Measurements from ENCODE around the gene PILRA. TPM values are rescaled to one million over a fixed set of nuclear protein-coding genes. Genes with fewer than 3 reads are reported as not detected.
A peak's percentile ranks its signal among the peaks of the same experiment; 100 is the strongest.

The PILRA gene
- total RNA-seq, 1 experiment from 2014 or later, result 1.8 TPM

DNA sequence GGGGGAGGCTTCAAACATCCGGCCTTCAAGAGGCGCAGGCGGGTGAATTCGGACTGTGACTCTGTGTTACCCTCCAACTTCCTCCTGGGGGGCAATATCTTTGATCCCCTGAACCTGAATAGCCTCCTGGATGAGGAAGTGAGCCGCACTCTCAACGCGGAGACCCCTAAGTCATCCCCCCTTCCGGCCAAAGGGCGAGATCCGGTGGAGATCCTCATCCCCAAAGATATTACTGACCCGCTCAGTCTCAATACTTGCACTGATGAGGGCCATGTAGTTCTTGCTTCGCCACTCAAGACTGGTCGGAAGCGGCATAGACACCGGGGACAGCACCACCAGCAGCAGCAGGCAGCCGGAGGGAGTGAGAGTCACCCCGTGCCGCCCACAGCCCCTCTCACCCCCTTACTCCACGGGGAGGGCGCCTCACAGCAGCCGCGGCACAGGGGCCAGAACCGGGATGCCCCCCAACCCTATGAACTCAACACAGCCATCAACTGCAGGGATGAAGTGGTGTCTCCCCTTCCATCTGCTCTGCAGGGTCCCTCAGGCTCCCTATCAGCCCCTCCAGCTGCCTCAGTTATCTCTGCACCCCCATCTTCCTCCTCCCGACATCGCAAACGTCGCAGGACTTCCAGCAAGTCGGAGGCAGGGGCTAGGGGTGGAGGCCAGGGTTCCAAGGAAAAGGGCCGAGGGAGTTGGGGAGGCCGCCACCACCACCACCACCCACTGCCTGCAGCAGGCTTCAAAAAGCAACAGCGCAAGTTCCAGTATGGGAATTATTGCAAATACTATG is 57.4 kb downstream of the PILRA start (continued):
- TF ChIP-seq ZNF232 (CRISPR knock-in tag; IDR thresholded peaks at IDR 0.05) (no peak), KAT7 (CRISPR knock-in tag; IDR thresholded peaks at IDR 0.05; ENCODE audit: borderline replicate concordance) (no peak)

- 0 out of 2 replicates have a peak, but pooled peaks have one; percentile 25 for TF ChIP-seq FOXP1 (CRISPR knock-in tag; IDR thresholded peaks at IDR 0.05; ENCODE audit: borderline replicate concordance)
- TF ChIP-seq MLX (CRISPR knock-in tag; IDR thresholded peaks at IDR 0.05), result no peak
- no peak for TF ChIP-seq ZNF232 (CRISPR knock-in tag; IDR thresholded peaks at IDR 0.05)
- no peak for TF ChIP-seq CREM (CRISPR knock-in tag; IDR thresholded peaks at IDR 0.05)
- no peak for TF ChIP-seq JAZF1 (CRISPR knock-in tag; IDR thresholded peaks at IDR 0.05)
- TF ChIP-seq JUN (CRISPR knock-in tag; IDR thresholded peaks at IDR 0.05), result no peak
- Mint-ChIP-seq H3K27me3 (ENCODE audit: low read depth) (peaks cover 23% of the 10 kb centered on the region), H3K4me1 (peaks cover 36% of the 10 kb centered on the region), H3K36me3 (peaks cover 33% of the 10 kb centered on the region), H3K27ac (peak overlapping the region; percentile 92), H3K4me3 (peak overlapping the region; percentile 77), H3K9me3 (peaks cover 4% of the 10 kb centered on the region; the same call in 1 of the 2 replicates)
- ChIA-PET POLR2A (interaction anchor here (0.6 kb wide), 1 partner anchor 16 kb away, joined by 3 read pairs; no protein-coding TSS in a partner anchor), CTCF (no interaction called here)
- ATAC-seq (no peak), DNase-seq (ENCODE audit: low spot score) (no peak)
Measured at GRCh38 chr7:100431286-100431735, 58.0 kb downstream of the PILRA start.

- DNase-seq (ENCODE audit: low spot score) (no peak), ATAC-seq (no peak)
- ChIA-PET POLR2A (no interaction called here), CTCF (interaction anchor here (1.0 to 2.4 kb wide), 2 partner anchors 19 to 23 kb away, joined by 3 to 14 read pairs; no protein-coding TSS in a partner anchor)
- Mint-ChIP-seq H3K27ac (peak overlapping the region; percentile 92), H3K4me1 (peaks cover 36% of the 10 kb centered on the region), H3K36me3 (peaks cover 33% of the 10 kb centered on the region), H3K27me3 (ENCODE audit: low read depth) (peaks cover 23% of the 10 kb centered on the region), H3K4me3 (peak overlapping the region; percentile 77), H3K9me3 (peaks cover 4% of the 10 kb centered on the region; the same call in 1 of the 2 replicates)
- TF ChIP-seq NFYB (CRISPR knock-in tag; conservative IDR thresholded peaks at IDR 0.05; ENCODE audit: low read depth) (no peak), OVOL2 (CRISPR knock-in tag; IDR thresholded peaks at IDR 0.05; ENCODE audit: borderline replicate concordance) (no peak), ZNF317 (CRISPR knock-in tag; IDR thresholded peaks at IDR 0.05; ENCODE audit: borderline replicate concordance, low read depth) (no peak), JAZF1 (CRISPR knock-in tag; IDR thresholded peaks at IDR 0.05) (no peak), PREB (CRISPR knock-in tag; IDR thresholded peaks at IDR 0.05; ENCODE audit: borderline replicate concordance) (no peak), ZNF219 (CRISPR knock-in tag; IDR thresholded peaks at IDR 0.05; ENCODE audit: borderline replicate concordance) (no peak), NR3C1 (CRISPR knock-in tag; conservative IDR thresholded peaks at IDR 0.05; ENCODE audit: low read depth) (no peak), ZNF232 (CRISPR knock-in tag; IDR thresholded peaks at IDR 0.05) (no peak), ETV6 (CRISPR knock-in tag; IDR thresholded peaks at IDR 0.05) (no peak), KAT7 (CRISPR knock-in tag; IDR thresholded peaks at IDR 0.05; ENCODE audit: borderline replicate concordance) (no peak), ARID4B (CRISPR knock-in tag; IDR thresholded peaks at IDR 0.05; ENCODE audit: borderline replicate concordance) (no peak)
- TF ChIP-seq, protein P1, sequence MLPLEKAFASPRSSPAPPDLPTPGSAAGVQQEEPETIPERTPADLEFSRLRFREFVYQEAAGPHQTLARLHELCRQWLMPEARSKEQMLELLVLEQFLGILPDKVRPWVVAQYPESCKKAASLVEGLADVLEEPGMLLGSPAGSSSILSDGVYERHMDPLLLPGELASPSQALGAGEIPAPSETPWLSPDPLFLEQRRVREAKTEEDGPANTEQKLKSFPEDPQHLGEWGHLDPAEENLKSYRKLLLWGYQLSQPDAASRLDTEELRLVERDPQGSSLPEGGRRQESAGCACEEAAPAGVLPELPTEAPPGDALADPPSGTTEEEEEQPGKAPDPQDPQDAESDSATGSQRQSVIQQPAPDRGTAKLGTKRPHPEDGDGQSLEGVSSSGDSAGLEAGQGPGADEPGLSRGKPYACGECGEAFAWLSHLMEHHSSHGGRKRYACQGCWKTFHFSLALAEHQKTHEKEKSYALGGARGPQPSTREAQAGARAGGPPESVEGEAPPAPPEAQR (CRISPR knock-in tag; IDR thresholded peaks at IDR 0.05), result no peak
- TF ChIP-seq, protein P2, sequence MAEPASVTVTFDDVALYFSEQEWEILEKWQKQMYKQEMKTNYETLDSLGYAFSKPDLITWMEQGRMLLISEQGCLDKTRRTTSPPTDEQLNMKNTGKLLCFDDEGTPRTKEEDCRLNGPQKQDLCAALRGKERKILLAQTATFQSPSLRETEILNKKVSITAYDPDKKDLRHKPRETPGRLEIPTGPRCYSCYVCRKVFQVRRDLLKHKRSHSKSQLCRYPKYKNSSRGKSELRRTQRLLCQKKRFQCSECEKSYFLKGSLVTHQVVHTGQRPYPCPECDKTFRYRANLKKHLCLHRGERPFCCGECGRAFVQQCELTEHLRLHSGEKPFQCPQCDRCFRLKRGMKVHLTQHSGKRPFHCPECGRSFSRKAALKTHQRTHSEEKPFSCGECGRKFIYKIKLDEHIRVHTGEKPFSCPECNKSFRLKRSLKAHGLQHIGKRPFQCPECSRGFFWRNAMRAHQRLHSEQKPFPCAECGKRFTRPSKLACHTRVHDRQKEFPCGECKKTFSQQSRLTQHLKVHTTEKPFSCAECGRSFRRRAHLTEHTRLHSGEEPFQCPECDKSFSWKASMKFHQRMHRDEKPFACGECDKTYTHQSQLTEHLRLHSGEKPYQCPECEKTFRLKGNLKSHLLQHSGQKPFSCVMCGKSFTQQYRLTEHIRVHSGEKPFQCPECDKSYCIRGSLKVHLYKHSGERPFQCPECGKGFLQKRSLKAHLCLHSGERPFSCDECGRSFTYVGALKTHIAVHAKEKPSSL (CRISPR knock-in tag; conservative IDR thresholded peaks at IDR 0.05), result no peak
- TF ChIP-seq, protein P3, sequence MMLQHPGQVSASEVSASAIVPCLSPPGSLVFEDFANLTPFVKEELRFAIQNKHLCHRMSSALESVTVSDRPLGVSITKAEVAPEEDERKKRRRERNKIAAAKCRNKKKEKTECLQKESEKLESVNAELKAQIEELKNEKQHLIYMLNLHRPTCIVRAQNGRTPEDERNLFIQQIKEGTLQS (CRISPR knock-in tag; conservative IDR thresholded peaks at IDR 0.05), result no peak
Measured at GRCh38 chr7:100432053-100432452, 58.8 kb downstream of the PILRA start.

All from WTC11 (cell line).